ENCODE measurements around the gene ATF7IP. TPM values are rescaled to one million over a fixed set of nuclear protein-coding genes. Genes with fewer than 3 reads are reported as not detected.

Gene ATF7IP
- total RNA-seq, 1 experiment from 2014 or later, result 172 TPM

GRCh38 chr12:14326699-14327098 is 38.8 kb upstream of the ATF7IP start:
- no peak overlapping the region for H3T11ph ChIP-seq (ENCODE audit: low read length)
- no peak overlapping the region for H3K4me2 ChIP-seq (ENCODE audit: insufficient read depth, insufficient read length, low read length)
- H2BK20ac ChIP-seq (ENCODE audit: low read depth, low read length, poor library complexity, severe bottlenecking), result no peak overlapping the region
- Mint-ChIP-seq H3K4me1 (peaks cover 0 to 4% of the 10 kb centered on the region in 2 experiments; a peak in 1 of 4 replicates), H3K27me3 (ENCODE audit: low read depth) (no peaks in the 10 kb centered on the region), H3K9me3 (peaks cover 3 to 7% of the 10 kb centered on the region in 2 experiments), H3K36me3 (ENCODE audit: insufficient read depth in 1 of 3, low read depth in 3 of 3) (peaks cover 0 to 2% (median 0%) of the 10 kb centered on the region in 3 experiments; a peak in 3 of 7 replicates), H3K4me3 (no peak overlapping the region), H3K27ac (no peak overlapping the region)
- no peak overlapping the region for H2BK15ac ChIP-seq (ENCODE audit: low read depth, low read length)
- DNase-seq, result no peak
- H3K23ac ChIP-seq (ENCODE audit: insufficient read length, low read depth, low read length), result no peak overlapping the region
- H3K23me2 ChIP-seq (ENCODE audit: insufficient read length, low read depth, low read length, poor library complexity, severe bottlenecking), result no peaks in the 10 kb centered on the region
- no peak overlapping the region for H2AFZ ChIP-seq (ENCODE audit: low read length)
- no peak overlapping the region for H2BK12ac ChIP-seq (ENCODE audit: insufficient read length, low read depth, low read length)
- no peaks in the 10 kb centered on the region for H4K20me1 ChIP-seq (ENCODE audit: control insufficient read depth, insufficient read depth, insufficient read length)
- no CpG with 5 or more reads among the region's 5 CpGs for WGBS (ENCODE audit: extremely low coverage, insufficient read length, low lambda C conversion rate)
- H2BK120ac ChIP-seq (ENCODE audit: low read depth, low read length, poor library complexity, severe bottlenecking), result no peak overlapping the region
- H3K9me3 ChIP-seq (ENCODE audit: control insufficient read depth, low read depth, low read length), result no peaks in the 10 kb centered on the region
- no peak for TF ChIP-seq CTCF (conservative IDR thresholded peaks at IDR 0.05)
- H3K4me1 ChIP-seq (ENCODE audit: insufficient read depth, low read length), result no peaks in the 10 kb centered on the region
- no peak overlapping the region for H3K4ac ChIP-seq (ENCODE audit: low read depth, low read length)
- H3K79me2 ChIP-seq (ENCODE audit: insufficient read depth, low read length), result no peaks in the 10 kb centered on the region
- H2BK5ac ChIP-seq (ENCODE audit: insufficient read length, low read length), result no peak overlapping the region
- no peak overlapping the region for H4K8ac ChIP-seq (replicated peaks; ENCODE audit: insufficient read length, low read depth, low read length)
- no peak overlapping the region for H3K18ac ChIP-seq (ENCODE audit: insufficient read length, low read depth, low read length)
- H3K56ac ChIP-seq (ENCODE audit: insufficient read length, low read depth, low read length), result no peak overlapping the region
- H3K14ac ChIP-seq (ENCODE audit: insufficient read depth, low read length), result no peak overlapping the region
- no peaks in the 10 kb centered on the region for H3K27me3 ChIP-seq (ENCODE audit: insufficient read depth, low read length)
- H4K91ac ChIP-seq (ENCODE audit: insufficient read length, low read depth, low read length), result no peak overlapping the region
- H3K27ac ChIP-seq (ENCODE audit: insufficient read length, low read depth, low read length), result no peak overlapping the region
- H2AK5ac ChIP-seq (ENCODE audit: insufficient read length, low read length), result no peak overlapping the region
- H4K5ac ChIP-seq (ENCODE audit: insufficient read length, low read depth, low read length), result no peak overlapping the region
- no peaks in the 10 kb centered on the region for H3K79me1 ChIP-seq (ENCODE audit: insufficient read depth, low read depth, low read length, poor library complexity, severe bottlenecking)
- no peak overlapping the region for H3K9ac ChIP-seq (ENCODE audit: extremely low read depth, insufficient read length, low read length)
